IgD-negative memory B cell (primary cell): ENCODE data around the gene TUSC2. TPM values are rescaled to one million over a fixed set of nuclear protein-coding genes. Genes with fewer than 3 reads are reported as not detected.

ENCODE experiments used
- H3K27ac Mint-ChIP-seq, 3 donors: one replicate each; pipeline ENCODE4 v1.8.0; 2020 to 2022; ENCODE audit warnings: mild to moderate bottlenecking in 3 of 3, mixed read lengths in 3 of 3, moderate library complexity in 1 of 3
- H3K27me3 Mint-ChIP-seq: one replicate; pipeline ENCODE4 v1.8.0; 2021; ENCODE audit warnings: mixed read lengths
- H3K36me3 Mint-ChIP-seq: one replicate; pipeline ENCODE4 v1.8.0; 2020; ENCODE audit warnings: mild to moderate bottlenecking, mixed read lengths
- H3K4me1 Mint-ChIP-seq, 3 donors: one replicate each; pipeline ENCODE4 v1.8.0; 2020 to 2022; ENCODE audit warnings: mixed read lengths in 3 of 3, mild to moderate bottlenecking in 1 of 3
- H3K4me3 Mint-ChIP-seq, 4 donors: one replicate each; pipeline ENCODE4 v1.8.0; 2020 to 2022; ENCODE audit warnings: mild to moderate bottlenecking in 4 of 4, mixed read lengths in 4 of 4, moderate library complexity in 3 of 4
- H3K9me3 Mint-ChIP-seq, 3 donors: one replicate each; pipeline ENCODE4 v1.8.0; 2020 to 2021; ENCODE audit warnings: mixed read lengths in 3 of 3, mild to moderate bottlenecking in 1 of 3
- polyA plus RNA-seq: library from polyadenylated mRNA; unstranded; fragments of 300-500 nt; fragmentation: Illumina TruSeq; gene quantifications from one replicate; pipeline ENCODE4 v1.2.3, GENCODE V29; 2021

TUSC2 gene, protein sequence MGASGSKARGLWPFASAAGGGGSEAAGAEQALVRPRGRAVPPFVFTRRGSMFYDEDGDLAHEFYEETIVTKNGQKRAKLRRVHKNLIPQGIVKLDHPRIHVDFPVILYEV
- 51.4 TPM for polyA plus RNA-seq

DNA sequence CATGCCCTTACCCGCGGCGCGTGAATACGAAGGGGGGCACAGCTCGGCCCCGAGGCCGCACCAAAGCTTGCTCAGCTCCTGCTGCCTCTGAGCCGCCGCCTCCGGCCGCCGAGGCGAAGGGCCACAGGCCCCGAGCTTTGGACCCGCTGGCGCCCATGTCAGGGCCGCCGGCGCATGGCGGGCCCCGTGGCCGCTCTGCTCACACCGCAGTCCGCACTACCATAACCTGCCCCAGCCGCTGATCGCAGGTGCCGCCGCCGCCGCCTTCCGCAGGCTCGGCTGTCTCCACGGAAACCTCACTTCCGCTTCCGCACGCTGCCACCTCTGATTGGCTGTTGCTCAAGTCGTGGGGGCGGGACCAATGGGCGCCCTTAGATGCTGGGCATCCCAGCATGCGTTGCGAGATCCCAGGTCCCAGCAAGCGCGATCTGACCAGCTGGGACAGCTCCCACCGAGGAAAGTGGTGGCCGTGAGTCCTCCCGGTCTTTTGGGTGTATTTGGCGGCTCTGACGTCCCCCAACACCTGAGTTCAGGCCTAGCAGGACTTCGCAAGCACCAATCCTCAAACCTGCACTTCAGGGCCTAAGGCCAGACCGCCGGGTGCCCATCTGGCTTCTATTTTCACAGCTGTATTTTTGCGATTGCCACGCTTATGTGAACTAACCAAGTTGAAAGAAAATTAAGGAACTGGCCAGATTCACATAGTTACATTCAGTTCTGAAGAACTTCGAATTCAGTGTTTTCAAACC lies at the start of gene TUSC2:
TSS of gene TUSC2 (minus strand) at position 281 of the 749 bp plus-strand sequence. CDS start at position 157, 124 bp downstream.
- Mint-ChIP-seq H3K36me3 (no peaks in the 10 kb centered on the region), H3K27ac (peak within 1 kb of the TSS; percentile 94 to 98 (median 96)), H3K9me3 (no peaks in the 10 kb centered on the region), H3K4me3 (peak within 1 kb of the TSS; percentile 90 to 96 (median 92)), H3K4me1 (peaks cover 6 to 19% (median 17%) of the 10 kb centered on the region in 3 donors), H3K27me3 (no peaks in the 10 kb centered on the region)

DNA sequence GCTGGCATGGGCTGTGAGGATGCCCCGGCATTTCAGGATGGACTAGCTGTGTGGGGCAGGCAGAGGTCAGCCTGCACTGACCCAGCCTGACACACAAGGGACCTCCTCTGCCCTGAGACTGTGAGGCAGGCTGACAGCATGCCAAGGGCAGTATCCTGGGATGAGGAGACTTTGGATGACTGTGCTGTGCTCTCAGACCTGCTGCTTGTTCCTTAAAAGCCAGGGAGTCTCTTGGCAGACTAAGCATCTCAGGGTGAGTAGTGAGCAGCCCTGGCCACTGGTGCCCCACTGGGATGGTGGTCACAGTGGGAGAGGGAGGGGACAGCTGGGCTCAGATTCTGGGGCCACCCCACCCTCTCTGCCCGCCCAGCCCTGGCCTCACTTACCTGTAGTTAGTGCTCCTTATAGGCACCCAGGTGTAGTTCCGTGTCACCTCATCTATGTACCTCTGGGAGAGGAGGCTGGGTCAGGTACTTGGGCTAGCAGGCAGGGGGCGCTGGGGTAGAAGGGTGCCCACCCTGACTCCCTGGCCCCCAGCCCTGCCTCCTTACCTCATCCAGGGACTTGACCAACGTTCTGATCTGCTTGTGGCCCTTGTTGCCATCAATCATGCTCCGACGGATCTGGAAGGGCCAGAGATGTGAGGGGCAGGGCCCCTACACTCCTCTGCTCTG lies 47.4 kb upstream of the TUSC2 start:
- Mint-ChIP-seq H3K4me3 (no peak overlapping the region), H3K9me3 (no peaks in the 10 kb centered on the region), H3K4me1 (peaks cover 0 to 2% (median 0%) of the 10 kb centered on the region in 3 donors), H3K36me3 (no peaks in the 10 kb centered on the region), H3K27ac (no peak overlapping the region), H3K27me3 (no peaks in the 10 kb centered on the region)

DNA sequence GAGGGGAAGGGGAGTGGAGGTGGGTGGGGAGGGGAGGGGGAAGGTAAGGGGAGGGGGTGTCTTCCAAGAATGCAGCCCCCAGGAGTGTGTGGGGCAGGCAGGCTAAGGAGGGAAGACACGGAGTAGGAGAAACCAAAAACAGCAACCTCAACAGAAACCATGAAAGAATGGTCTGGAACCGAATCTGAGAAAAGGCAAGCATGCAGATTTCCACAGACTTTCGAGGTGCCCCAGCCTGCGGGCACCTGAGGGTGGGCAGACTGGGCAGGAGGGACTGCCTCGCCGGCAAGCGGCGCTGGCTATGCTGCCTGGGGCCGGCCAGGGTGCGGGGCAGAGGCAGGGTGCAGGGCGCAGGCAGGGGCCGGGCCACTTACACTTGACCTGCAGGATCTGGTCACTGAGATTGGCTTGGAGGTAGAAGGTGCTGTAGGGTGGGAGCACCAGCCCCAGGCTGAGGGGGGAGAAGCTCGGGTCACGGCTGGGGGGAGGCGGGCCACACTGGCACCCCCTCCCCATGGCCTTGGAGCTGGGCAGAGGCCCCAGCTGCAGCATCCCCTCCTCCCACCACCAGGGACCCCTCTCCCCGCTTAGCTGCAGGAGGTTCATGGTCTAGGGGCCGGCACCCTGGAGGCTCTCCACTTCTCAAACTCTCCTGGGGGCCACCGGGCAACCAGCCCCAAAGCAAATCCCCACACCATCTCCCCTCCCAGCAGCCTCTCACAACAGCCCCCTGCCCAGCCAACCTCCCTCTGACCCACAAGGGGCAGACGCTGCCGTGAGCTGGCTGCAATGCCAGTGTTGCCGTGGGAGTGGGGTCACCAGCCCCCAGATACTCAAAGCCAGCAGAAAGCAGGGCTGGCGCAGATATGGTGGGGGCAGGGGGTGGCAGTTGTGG lies 46.6 kb upstream of the TUSC2 start:
- Mint-ChIP-seq H3K36me3 (no peaks in the 10 kb centered on the region), H3K27ac (no peak overlapping the region), H3K4me1 (peaks cover 0 to 2% (median 0%) of the 10 kb centered on the region in 3 donors), H3K27me3 (peaks cover under 1% of the 10 kb centered on the region), H3K4me3 (no peak overlapping the region), H3K9me3 (no peaks in the 10 kb centered on the region)

DNA sequence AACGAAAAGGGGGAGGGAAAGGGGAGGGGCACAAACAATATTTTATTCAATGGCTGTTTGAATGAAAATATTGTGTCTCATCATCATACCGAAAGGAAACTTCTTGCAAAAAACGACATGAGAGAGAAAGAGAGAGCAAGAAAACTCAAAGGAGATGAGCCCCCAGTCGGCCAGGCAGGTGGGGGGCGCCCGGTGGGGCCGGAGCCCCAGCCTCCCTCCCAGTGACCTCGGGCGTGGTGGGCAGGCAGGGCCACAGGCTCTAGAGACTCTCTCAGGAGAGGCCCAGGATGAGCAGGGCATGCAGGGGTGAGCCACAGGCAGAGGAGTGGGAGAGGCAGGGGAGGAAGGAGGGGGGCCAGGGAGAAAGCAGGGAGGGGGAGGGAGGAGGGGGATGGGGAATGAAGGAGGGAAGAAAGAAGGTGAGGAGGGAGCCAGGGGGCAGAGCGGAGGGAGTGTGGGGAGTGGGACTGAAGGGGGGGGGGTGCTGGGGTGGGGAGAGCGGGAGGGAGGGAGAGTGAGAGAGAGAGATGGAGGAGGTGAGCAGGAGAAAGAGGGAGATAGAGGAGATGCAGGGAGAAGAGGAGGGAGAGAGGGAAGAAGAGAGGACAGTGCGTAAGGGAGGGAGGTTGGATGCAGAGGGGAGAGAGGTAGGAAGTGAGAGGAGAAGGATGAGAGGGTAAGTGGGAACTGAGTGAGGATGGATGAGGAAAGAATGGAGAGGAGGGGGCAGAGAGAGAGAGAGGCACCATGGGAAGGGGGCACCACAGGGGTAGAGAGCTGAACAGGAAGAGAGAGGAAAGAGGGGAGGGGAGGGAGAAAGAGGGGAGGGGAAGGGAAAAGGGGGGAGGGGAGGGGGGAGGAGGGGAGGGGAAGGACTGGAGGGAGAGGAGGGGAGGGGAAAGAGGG lies 45.4 kb upstream of the TUSC2 start:
- Mint-ChIP-seq H3K9me3 (no peaks in the 10 kb centered on the region), H3K4me1 (peaks cover 0 to 2% (median 0%) of the 10 kb centered on the region in 3 donors), H3K27ac (no peak overlapping the region), H3K4me3 (no peak overlapping the region), H3K36me3 (no peaks in the 10 kb centered on the region), H3K27me3 (peaks cover 2% of the 10 kb centered on the region)

DNA sequence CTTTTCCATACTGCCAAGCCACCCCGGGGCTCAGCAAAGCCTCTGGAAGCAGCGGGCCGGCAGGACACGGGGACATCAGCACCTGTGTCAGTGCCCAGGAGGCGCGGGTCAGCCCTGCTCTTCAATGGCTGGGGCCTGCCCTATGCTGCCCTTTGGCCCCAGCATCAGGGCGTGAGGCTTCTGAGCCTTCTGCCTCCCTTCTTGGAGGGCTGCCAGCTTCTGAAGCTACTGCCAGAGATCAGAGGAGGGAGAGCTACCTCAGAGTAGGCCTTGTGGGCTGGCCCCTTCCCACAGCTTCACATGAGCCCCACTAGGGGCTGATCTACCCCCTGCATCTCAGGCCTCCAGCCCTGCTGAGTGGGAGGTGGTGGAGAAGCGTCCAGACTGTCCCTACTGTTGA lies 44.3 kb upstream of the TUSC2 start:
- Mint-ChIP-seq H3K9me3 (no peaks in the 10 kb centered on the region), H3K27me3 (peaks cover 2% of the 10 kb centered on the region), H3K4me3 (no peak overlapping the region), H3K36me3 (no peaks in the 10 kb centered on the region), H3K27ac (no peak overlapping the region), H3K4me1 (peaks cover 0 to 2% (median 2%) of the 10 kb centered on the region in 3 donors)

DNA sequence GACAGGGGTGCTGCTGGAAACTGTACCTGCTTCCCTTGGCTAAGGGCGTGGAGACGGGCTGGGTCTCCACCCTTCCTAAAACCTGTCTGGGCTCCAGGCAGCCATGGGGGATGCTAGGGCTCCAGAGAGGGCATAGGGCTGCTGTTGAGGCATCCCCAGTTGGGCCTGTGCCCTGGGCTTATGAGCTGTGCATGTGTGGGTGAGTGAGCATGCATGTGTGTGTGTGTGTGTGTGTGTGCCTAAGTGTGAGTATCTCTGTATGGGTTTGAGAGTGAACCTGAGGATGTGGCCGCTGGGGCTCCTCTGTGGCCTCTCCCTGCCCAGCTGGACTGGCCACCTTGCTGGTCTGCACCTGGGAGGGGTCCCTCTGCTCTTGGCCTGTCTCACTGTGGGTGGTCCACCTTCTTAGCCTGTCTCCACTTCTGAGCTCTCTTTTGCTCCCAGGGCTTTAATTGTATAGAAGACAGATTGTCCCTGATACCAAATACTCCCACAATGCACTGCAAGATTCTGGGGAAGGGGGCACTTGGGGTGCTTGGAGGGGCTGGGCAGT lies 43.2 kb upstream of the TUSC2 start:
- Mint-ChIP-seq H3K27me3 (peaks cover 2% of the 10 kb centered on the region), H3K4me3 (no peak overlapping the region), H3K4me1 (peaks cover 0 to 5% (median 5%) of the 10 kb centered on the region in 3 donors), H3K9me3 (no peaks in the 10 kb centered on the region), H3K27ac (no peak overlapping the region), H3K36me3 (no peaks in the 10 kb centered on the region)

DNA sequence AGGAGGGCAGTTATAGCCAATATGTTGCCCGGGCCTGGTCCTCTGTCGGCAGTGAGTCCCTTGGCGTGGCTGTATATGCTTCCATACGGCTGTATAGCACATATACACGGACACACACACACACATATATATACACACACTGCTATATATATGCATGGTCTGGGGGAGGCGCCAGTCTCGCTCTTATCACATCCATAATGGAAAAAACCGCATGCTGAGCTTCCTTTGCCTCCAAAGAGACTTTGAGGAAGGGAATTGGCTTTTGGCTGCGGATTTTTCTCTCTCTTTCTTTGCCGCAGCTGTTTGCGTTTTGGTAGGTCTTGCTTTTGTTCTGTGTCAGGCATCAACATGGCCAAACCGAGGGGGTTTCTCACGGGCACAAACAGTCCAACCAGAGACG lies 42.6 kb upstream of the TUSC2 start:
- Mint-ChIP-seq H3K4me1 (peaks cover 0 to 8% (median 6%) of the 10 kb centered on the region in 3 donors), H3K27me3 (peaks cover 2% of the 10 kb centered on the region), H3K27ac (no peak overlapping the region), H3K4me3 (peak overlapping the region in 1 of 4 donors; percentile 60), H3K36me3 (no peaks in the 10 kb centered on the region), H3K9me3 (no peaks in the 10 kb centered on the region)

DNA sequence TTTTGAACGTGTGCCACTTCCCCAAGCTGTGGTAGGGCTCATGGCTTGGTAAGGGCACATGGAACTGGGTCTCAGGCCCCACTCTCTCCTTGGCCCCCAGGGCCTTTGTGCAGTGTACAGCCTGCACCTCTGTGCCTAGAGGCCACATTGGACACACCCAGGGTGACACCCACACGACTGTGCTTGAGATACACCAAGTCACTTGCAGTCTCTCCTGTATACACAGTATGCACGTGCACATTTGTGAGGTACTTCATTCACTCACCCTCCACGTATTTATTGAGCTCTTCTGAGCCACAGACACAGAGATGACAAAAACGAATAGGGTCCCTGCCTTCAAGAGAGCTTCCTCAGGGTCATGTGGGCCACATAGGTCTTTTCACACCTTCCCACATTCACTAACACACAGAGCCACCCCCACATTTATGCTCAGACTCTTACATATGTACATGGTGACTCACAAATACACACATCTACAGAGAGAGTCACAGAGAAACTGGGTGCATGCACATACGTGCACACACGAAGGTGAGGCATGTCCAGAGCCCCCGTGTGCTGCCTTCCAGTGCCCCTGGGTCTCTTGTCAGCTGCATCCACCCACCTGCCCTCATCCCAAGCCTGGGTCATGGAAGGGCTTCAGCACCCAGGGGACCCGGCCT lies 41.1 kb upstream of the TUSC2 start:
- H3K27ac Mint-ChIP-seq, result no peak overlapping the region
- peak overlapping the region in 1 of 4 donors; percentile 58 for H3K4me3 Mint-ChIP-seq
- no peaks in the 10 kb centered on the region for H3K9me3 Mint-ChIP-seq
- H3K27me3 Mint-ChIP-seq, result peaks cover 2% of the 10 kb centered on the region
- peaks cover 0 to 11% (median 6%) of the 10 kb centered on the region in 3 donors for H3K4me1 Mint-ChIP-seq
- H3K36me3 Mint-ChIP-seq, result no peaks in the 10 kb centered on the region

DNA sequence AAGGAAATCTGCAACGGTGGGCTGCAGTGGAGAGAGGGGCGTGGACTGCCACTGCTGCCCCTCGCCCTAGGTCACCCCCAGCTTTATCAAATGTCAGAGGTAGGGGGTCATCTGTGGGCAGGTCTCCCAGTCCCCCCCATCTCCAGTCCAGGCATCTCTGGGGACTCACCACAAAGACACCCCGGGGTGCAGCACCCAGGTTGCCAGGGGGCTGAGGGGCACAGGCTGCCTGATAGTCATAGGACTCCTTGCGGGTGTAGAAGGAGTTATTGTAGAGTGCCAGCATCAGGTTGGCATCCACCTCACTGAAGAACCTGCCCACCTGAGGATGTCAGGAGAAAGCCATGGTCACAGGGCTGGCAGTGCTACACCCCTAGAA lies 37.8 kb upstream of the TUSC2 start:
- H3K27me3 Mint-ChIP-seq, result peaks cover 2% of the 10 kb centered on the region
- H3K9me3 Mint-ChIP-seq, result no peaks in the 10 kb centered on the region

DNA sequence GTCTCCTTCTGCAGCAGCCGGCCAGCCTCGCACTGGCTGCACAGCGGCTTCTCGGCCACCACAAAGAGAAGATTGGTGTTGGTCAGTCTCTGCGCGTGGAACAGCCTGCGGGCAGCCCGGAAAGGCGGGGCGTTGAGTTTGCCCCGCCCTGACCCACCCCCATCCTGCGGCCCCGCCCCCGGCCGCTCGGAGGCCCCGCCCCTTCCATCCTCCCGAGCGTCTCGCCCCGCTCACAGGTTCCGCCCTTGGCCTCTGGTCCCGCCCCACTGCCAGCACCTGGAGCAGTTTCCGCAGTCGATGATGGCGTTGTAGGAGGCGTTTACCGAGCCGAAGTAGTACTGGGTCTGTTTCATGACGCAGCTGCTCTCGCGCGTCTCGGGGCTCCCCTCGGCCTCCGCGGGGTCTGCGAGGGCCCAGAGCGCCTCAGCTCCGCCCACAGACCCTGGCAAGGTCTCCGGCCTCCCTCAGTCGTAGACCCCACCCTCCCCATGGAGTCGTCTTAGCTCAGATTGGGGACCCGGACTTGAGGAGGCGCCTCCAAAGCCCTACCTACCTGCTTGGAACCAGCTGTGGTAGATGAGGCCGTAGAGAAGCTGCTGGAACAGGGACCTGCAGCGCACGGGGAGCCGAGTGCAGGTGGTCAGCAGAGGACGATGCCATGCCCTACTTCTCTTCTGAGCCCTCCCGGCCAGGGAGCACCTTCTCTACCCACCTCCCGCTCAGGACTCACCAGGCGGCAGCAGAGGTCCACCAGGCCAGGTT lies 37.2 kb upstream of the TUSC2 start:
- no peaks in the 10 kb centered on the region for H3K36me3 Mint-ChIP-seq
- H3K4me3 Mint-ChIP-seq, result peak overlapping the region; percentile 86 to 95 (median 90)
- H3K27me3 Mint-ChIP-seq, result peaks cover 2% of the 10 kb centered on the region
- H3K4me1 Mint-ChIP-seq, result peaks cover 0 to 10% (median 6%) of the 10 kb centered on the region in 3 donors
- no peaks in the 10 kb centered on the region for H3K9me3 Mint-ChIP-seq
- H3K27ac Mint-ChIP-seq, result peak overlapping the region; percentile 73 to 90 (median 89)

More for the DNA sequence above, 37.8 kb upstream of the TUSC2 start:
- H3K4me3 Mint-ChIP-seq, result peak overlapping the region; percentile 86 to 95 (median 90)
- no peaks in the 10 kb centered on the region for H3K36me3 Mint-ChIP-seq
- H3K27ac Mint-ChIP-seq, result peak overlapping the region in 2 of 3 donors; percentile 89 to 90
- H3K4me1 Mint-ChIP-seq, result peaks cover 0 to 10% (median 6%) of the 10 kb centered on the region in 3 donors

DNA sequence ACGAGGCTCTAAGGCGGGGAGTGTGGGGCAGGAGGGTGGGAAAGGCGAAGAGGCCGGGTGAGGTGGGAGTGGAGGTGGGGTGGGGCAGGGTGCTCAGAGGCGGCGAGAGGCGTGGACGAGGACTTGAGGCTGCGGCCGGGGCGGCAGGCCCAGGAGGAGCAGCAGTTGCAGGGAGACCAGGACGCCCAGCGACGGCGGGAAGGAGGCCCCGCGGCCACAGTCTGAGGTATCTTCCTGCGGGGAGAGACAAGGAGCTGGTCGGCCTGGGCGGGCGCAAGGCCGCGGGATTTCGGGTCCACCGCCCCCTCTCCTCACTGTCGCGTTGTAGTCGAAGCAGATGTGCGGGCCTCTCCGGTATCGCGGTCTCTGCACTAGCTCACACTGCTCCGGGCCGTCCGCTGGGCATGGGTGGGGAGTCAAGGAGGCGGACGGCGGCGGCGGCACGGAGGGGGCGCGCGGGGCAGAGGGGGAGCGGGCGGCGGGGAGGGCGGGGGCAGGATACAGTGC lies 36.6 kb upstream of the TUSC2 start:
- H3K4me3 Mint-ChIP-seq, result peak overlapping the region; percentile 86 to 95 (median 90)
- H3K27me3 Mint-ChIP-seq, result peaks cover 2% of the 10 kb centered on the region
- peaks cover 4 to 11% (median 7%) of the 10 kb centered on the region in 3 donors for H3K4me1 Mint-ChIP-seq
- no peaks in the 10 kb centered on the region for H3K36me3 Mint-ChIP-seq
- H3K9me3 Mint-ChIP-seq, result no peaks in the 10 kb centered on the region
- peak overlapping the region in 1 of 3 donors; percentile 89 for H3K27ac Mint-ChIP-seq

DNA sequence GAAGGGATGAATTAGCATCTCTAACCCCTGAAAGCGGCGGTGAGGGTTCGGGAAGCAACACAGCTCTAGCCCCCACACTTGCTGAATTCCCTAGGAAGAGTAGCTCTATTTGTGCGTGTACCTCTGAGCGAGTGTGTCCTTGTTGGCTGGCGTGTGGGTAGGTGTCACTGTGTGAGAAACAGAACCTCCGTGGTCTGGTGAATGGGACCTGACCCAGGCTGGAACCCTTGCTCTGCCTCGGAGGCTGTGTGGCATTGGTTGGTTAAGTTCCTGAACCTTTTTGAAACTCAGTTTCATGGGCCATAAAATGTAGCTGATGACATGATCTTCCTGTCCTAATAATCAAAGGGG lies 31.7 kb upstream of the TUSC2 start:
- peaks cover 24 to 28% (median 27%) of the 10 kb centered on the region in 3 donors for H3K4me1 Mint-ChIP-seq
- H3K27me3 Mint-ChIP-seq, result no peaks in the 10 kb centered on the region
- no peaks in the 10 kb centered on the region for H3K36me3 Mint-ChIP-seq
- H3K27ac Mint-ChIP-seq, result peak overlapping the region; percentile 91 to 94 (median 94)
- peak overlapping the region; percentile 97 to 99 (median 97) for H3K4me3 Mint-ChIP-seq
- H3K9me3 Mint-ChIP-seq, result no peaks in the 10 kb centered on the region
